Natural killer cell (primary cell): Measurements from ENCODE around the gene RAB12. TPM values are rescaled to one million over a fixed set of nuclear protein-coding genes. Genes with fewer than 3 reads are reported as not detected.

ENCODE experiments used
- ATAC-seq, 3 donors: fragments of 150-1000 bp in 2 of 3; fragments of 200-7000 bp in 1 of 3; cut with Tn5 transposase; 1 replicate in 1 of 3; 2 replicates in 2 of 3; pipeline ENCODE4 v1.10.0; 2021; ENCODE audit warnings: mild to moderate bottlenecking in 2 of 3, moderate library complexity in 2 of 3
- DNase-seq, 2 donors: peaks; one replicate each; pipeline versions ENCODE4 v3.0.0 to v3.0.0-alpha.2; 2013 to 2021; ENCODE audit warnings: mixed read lengths in 1 of 2
- H3K27ac ChIP-seq: one replicate; pipeline ENCODE4 v1.5.1; 2013; ENCODE audit warnings: mild to moderate bottlenecking, low read length
- H3K27me3 ChIP-seq: one replicate; pipeline ENCODE4 v1.6.1; 2013; ENCODE audit warnings: low read length; ENCODE audit not compliant: control insufficient read depth, insufficient read depth
- H3K36me3 ChIP-seq: one replicate; pipeline ENCODE4 v1.6.1; 2013; ENCODE audit warnings: low read length; ENCODE audit not compliant: control insufficient read depth, insufficient read depth
- H3K4me1 ChIP-seq: one replicate; pipeline ENCODE4 v1.6.1; 2013; ENCODE audit warnings: low read length; ENCODE audit not compliant: control insufficient read depth, insufficient read depth
- H3K4me3 ChIP-seq: one replicate; pipeline ENCODE4 v1.5.1; 2013; ENCODE audit warnings: low read length
- H3K9me3 ChIP-seq: one replicate; pipeline ENCODE4 v1.6.1; 2013; ENCODE audit warnings: low read length; ENCODE audit not compliant: control insufficient read depth, insufficient read depth
- H3K27ac Mint-ChIP-seq, 2 donors: one replicate each; pipeline ENCODE4 v1.8.0; 2022; ENCODE audit warnings: mild to moderate bottlenecking in 2 of 2, mixed read lengths in 2 of 2, moderate library complexity in 1 of 2
- H3K27me3 Mint-ChIP-seq, 2 donors: one replicate each; pipeline ENCODE4 v1.8.0; 2022; ENCODE audit warnings: low read depth in 2 of 2, mixed read lengths in 2 of 2
- H3K36me3 Mint-ChIP-seq: one replicate; pipeline ENCODE4 v1.8.0; 2022; ENCODE audit warnings: mixed read lengths
- H3K4me1 Mint-ChIP-seq, 2 donors: one replicate each; pipeline ENCODE4 v1.8.0; 2022; ENCODE audit warnings: mixed read lengths in 2 of 2
- H3K4me3 Mint-ChIP-seq: one replicate; pipeline ENCODE4 v1.8.0; 2022; ENCODE audit warnings: mild to moderate bottlenecking, moderate library complexity, mixed read lengths
- H3K9me3 Mint-ChIP-seq, 2 donors: one replicate each; pipeline ENCODE4 v1.8.0; 2022; ENCODE audit warnings: mixed read lengths in 2 of 2
- WGBS: methylation state at CpG from one replicate; pipeline ENCODE4 v1.1.7; 2013; ENCODE audit warnings: missing lambda C conversion rate; ENCODE audit not compliant: insufficient coverage; 5-methylcytosine and 5-hydroxymethylcytosine counted together
- intact Hi-C: fragments of 100-400 bp; cut with micrococcal nuclease; formaldehyde crosslinking; loops from one replicate; pipeline ENCODE4 v1.14.2; 2022
- total RNA-seq, 4 donors: library from RNA; stranded (reverse); fragments of 120-200 nt in 1 of 4; gene quantifications; one replicate each; pipeline versions ENCODE4 v1.2.3 to v1.2.4, GENCODE V29; 2013 to 2022
- TF ChIP-seq, protein P1 (sequence below): fragments of 200-600 bp; IDR thresholded peaks from one replicate; pipeline ENCODE4 v1.8.0; 2022; ENCODE audit warnings: antibody characterized with exemption

The RAB12 gene
- total RNA-seq, 3 donors from 2014 or later (not counting 1 experiment from before 2014, with no cell fraction given), result 21.3 to 27.5 (median 21.8) TPM

DNA sequence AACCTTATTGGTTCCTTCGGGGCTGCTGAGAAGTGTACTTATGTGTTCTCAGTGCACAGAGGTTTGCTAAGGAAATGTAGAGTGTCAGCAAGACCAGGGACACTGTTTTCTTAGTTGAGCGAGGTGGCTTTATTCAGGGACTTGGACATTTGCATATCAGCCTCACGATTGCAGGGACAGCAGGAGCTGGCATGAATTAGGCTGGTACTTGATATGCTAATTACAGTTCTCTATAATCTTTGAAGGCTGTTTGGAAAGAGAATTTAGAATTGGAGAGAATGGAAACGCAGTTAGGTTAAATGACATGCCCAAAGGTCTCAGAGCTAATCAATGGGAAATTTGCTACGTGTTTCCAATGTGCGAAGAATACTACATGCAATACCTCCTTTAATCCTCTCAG is 77.4 kb downstream of the RAB12 start:
- no peaks in the 10 kb centered on the region for H3K9me3 Mint-ChIP-seq
- Histone ChIP-seq H3K4me1 (no peaks in the 10 kb centered on the region), H3K27me3 (no peaks in the 10 kb centered on the region), H3K9me3 (no peaks in the 10 kb centered on the region), H3K36me3 (no peaks in the 10 kb centered on the region), H3K4me3 (no peak overlapping the region), H3K27ac (no peak overlapping the region)
- H3K36me3 Mint-ChIP-seq, result no peaks in the 10 kb centered on the region
- no peak overlapping the region for H3K4me3 Mint-ChIP-seq
- no peak for ATAC-seq
- TF ChIP-seq, protein P1, sequence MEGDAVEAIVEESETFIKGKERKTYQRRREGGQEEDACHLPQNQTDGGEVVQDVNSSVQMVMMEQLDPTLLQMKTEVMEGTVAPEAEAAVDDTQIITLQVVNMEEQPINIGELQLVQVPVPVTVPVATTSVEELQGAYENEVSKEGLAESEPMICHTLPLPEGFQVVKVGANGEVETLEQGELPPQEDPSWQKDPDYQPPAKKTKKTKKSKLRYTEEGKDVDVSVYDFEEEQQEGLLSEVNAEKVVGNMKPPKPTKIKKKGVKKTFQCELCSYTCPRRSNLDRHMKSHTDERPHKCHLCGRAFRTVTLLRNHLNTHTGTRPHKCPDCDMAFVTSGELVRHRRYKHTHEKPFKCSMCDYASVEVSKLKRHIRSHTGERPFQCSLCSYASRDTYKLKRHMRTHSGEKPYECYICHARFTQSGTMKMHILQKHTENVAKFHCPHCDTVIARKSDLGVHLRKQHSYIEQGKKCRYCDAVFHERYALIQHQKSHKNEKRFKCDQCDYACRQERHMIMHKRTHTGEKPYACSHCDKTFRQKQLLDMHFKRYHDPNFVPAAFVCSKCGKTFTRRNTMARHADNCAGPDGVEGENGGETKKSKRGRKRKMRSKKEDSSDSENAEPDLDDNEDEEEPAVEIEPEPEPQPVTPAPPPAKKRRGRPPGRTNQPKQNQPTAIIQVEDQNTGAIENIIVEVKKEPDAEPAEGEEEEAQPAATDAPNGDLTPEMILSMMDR, result no peak
- intact Hi-C loops, result no loop called here
- H3K27ac Mint-ChIP-seq, result no peak overlapping the region
- peaks cover 7 to 10% of the 10 kb centered on the region in 2 donors for H3K27me3 Mint-ChIP-seq
- WGBS, result 74% methylated on average over 4 of the region's 6 CpGs
- DNase-seq, result no peak
- H3K4me1 Mint-ChIP-seq, result no peaks in the 10 kb centered on the region

DNA sequence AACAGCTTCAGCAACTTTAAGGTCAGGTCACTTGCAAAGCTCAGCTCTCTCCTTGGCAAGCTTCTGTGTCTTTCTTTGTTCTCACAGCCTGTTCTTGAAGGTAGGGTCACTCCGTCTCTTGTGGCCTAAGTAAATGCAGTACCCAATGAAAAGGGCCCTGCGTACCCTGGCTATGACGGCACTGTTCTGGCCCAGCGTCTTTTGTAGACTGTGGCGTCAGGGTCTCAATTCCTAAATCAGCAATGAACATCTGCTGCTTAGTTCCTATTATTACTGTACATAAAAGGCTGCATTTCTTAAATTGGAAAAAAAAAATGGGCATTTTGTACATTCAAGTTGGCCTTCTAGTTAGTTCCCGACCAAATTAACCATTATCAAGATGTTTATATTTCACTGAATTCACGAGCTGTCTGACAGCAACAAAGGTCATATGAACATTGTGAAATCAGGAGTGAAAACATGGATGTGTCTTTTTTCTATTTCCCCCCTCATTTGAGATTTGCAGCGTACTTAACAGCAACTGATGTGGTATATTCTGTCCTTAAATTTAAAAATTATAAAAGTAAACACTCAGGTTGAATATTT is 79.1 kb downstream of the RAB12 start:
- H3K27ac ChIP-seq, result no peak overlapping the region
- DNase-seq (no peak), ATAC-seq (no peak)
- no peaks in the 10 kb centered on the region for H3K9me3 ChIP-seq
- intact Hi-C loops, result no loop called here
- no peaks in the 10 kb centered on the region for H3K36me3 ChIP-seq
- peaks cover 7 to 10% of the 10 kb centered on the region in 2 donors for H3K27me3 Mint-ChIP-seq
- TF ChIP-seq, protein P1, result no peak
- no peaks in the 10 kb centered on the region for H3K27me3 ChIP-seq
- no peaks in the 10 kb centered on the region for H3K9me3 Mint-ChIP-seq
- H3K4me1 ChIP-seq, result no peaks in the 10 kb centered on the region
- 90% methylated on average over 6 of the region's 8 CpGs for WGBS
- H3K4me3 Mint-ChIP-seq, result no peak overlapping the region
- H3K4me1 Mint-ChIP-seq, result no peaks in the 10 kb centered on the region
- no peak overlapping the region for H3K4me3 ChIP-seq
- no peak overlapping the region for H3K27ac Mint-ChIP-seq
- H3K36me3 Mint-ChIP-seq, result no peaks in the 10 kb centered on the region

DNA sequence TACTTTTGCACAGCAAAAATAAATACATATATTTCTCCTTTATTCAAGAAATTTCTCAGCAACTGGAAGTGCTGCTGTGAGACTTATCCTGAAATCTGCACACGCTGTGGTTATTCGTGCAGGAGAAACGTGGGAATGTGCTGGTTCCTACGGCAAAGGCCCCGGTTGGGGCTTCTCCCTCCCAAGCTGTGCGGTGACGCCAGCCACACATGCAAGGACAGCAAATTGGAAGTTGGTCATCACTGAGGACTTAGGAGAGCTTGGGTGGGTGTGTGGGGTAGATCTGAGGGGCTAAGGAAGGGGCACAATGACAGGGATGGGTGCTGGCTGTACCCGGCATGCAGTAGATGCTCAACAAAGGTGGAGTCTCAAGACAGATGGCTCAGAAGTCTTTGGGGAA is 79.6 kb downstream of the RAB12 start:
- intact Hi-C loops, result no loop called here
- TF ChIP-seq, protein P1, result no peak
- Mint-ChIP-seq H3K4me3 (no peak overlapping the region), H3K4me1 (no peaks in the 10 kb centered on the region), H3K27me3 (peaks cover 7 to 10% of the 10 kb centered on the region in 2 donors), H3K9me3 (no peaks in the 10 kb centered on the region), H3K27ac (no peak overlapping the region), H3K36me3 (no peaks in the 10 kb centered on the region)
- Histone ChIP-seq H3K27ac (no peak overlapping the region), H3K4me1 (no peaks in the 10 kb centered on the region), H3K27me3 (no peaks in the 10 kb centered on the region), H3K36me3 (no peaks in the 10 kb centered on the region), H3K9me3 (no peaks in the 10 kb centered on the region), H3K4me3 (no peak overlapping the region)
- no peak for DNase-seq
- no peak for ATAC-seq
- WGBS, result 94% methylated on average over 8 of the region's 8 CpGs

Other genes starting within 250 kb of the RAB12 start
- gene MTCL1, start 96.1 kb downstream of the RAB12 start, total RNA-seq, result 1 to 10 TPM in 1 of 3 donors, under 1 TPM in 2; 0.38 to 1.5 (median 0.43) TPM